Middle frontal gyrus (tissue), 1 donor: ENCODE results near the gene CDC7.

Experiments
- DNase-seq: peaks from one replicate; pipeline ENCODE4 v3.0.0-alpha.2; 2015; ENCODE audit warnings: low spot score; ENCODE audit errors: extremely low spot score

Gene CDC7

DNA sequence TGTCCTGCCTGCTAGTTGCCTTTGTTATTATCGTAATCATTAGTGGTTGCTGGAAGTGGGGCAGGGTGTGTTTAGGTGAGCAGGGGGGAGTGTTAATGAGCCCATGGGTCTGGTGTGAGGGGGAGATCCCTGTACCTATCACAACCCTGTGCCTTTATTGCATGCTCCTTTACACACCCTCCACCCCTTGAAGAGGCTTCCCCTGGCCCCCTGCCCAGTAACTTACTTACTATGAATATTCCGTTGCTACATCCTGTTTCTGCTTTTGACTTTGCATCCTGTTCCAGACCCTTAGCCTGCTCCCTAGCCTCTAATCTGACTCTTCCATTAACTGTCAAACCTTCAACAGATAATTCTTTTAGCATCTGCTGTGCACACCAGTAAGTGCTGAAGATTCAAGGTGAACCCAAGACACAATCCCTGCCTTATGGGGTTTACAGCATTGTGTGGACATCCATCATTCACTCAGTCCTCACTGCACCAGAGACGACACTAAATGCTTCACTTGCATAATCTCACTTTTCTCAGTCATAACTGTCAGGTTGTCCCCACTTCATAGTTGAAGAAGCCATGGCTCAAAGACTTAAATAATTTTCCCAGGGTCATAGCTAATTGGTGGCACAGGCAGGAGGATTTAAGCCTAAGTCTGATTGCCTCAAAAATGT, 47.9 kb downstream of the CDC7 start:
- no peak for DNase-seq

DNA sequence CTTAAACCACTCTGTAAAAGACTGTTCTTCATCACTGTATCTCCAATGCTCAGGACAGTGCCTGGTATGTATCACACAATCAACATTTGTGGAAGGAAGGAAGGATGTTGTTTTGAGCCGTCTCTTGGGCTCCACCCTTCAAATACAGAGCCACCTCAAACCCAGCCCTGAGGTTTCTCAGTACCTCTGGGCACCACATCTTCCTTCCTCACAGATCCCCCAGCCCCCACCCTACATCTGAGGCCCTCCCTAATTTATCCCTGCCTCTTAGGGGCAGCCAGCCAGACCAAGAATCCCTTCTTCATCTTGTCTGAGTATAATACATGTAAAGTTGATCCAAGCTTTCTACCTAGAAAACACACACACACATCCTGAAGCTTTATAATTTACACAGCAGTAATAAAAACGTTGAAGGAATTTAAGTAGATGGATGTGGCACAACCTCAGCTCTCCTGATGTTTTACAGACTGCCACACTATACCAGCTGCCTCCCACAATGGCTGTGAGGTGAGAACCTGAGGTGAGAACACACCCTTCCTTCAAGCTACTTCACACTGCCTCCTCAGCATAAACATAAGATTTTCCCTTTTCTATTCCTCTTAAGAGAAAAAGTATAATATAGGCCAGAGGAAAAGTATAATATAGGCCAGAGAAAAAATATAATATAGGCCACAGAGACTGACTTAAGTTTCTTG, 48.5 kb downstream of the CDC7 start:
- no peak for DNase-seq

DNA sequence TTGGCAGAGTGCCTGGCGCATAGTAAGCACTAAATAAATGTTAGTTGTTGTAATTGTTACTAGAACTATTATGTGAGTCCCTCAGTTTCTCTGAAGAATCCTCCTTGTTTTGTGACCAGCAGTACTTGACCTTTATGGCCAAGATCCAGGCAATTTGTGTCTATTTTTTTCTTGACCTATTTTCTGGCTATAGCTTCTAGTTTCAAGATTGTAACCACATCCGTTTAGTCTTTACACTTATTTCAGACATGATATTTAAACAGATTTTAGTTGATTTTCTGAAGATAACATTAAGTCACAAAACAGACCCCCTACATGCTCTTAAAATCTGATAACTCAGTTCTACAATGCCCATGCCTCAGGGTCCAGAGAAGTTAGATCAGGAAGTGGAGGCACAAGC, 50.3 kb downstream of the CDC7 start:
- no peak for DNase-seq

GRCh38 chr1:91552091-91552490, 51.4 kb downstream of the CDC7 start:
- no peak for DNase-seq

- DNase-seq: no peak
These were observed 51.9 kb downstream of the CDC7 start for GRCh38 chr1:91552596-91552995.

GRCh38 chr1:91553177-91553591, 52.5 kb downstream of the CDC7 start:
- DNase-seq: no peak

GRCh38 chr1:91555074-91555730, 54.6 kb downstream of the CDC7 start:
- DNase-seq: no peak

DNA sequence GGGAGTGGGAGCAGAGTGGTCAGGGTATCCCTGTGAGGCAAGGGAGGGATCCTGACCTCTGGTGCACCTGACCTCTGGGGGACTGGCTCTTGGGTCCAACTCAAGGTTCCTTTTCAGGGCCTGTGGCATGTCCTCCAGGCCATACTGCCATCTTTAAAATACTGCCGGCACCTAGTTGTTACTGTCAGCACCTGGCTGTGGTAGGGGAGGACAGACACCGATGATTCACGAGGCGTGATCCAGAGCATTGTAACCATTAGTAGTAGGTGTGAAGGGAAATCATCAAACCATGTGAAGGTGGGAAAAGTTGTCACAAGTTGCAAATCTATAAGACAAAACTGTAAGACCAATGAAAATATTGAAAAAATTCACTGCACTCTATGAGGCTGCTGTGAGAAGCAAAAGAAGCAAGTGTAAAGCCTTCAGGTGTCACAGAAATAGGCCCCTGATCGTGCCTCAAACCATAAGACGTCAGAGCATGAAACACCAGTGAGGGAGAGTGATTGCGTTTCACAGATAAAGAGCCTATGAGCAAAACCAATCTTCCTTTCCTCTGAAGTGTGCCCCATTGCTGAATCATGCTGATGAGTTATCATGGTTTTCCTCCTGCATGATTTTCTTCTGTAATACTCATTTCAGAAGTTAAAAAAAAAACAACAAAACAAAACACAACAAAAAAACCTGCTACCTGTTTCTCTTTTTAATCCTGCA, 55.3 kb downstream of the CDC7 start:
- DNase-seq: no peak

DNA sequence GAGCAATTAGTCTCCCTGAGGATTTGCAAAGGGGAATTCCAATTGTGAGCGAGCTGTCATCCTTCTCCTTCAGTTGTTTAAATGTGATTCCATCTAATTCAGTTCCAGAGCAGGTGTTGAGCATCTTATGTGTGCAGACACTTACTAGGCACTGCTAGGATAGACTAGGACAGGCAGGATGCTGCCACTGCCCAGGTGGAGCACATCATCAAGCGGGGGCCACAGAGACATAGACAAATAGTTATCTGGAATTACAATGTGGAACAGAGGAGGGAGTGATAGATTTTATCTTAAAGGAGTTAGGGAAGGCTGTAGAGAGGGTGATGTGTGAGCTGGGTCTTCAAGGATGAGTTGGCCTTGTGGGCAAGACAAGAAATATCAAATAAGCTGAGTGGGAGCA, 55.9 kb downstream of the CDC7 start:
- DNase-seq: no peak

DNA sequence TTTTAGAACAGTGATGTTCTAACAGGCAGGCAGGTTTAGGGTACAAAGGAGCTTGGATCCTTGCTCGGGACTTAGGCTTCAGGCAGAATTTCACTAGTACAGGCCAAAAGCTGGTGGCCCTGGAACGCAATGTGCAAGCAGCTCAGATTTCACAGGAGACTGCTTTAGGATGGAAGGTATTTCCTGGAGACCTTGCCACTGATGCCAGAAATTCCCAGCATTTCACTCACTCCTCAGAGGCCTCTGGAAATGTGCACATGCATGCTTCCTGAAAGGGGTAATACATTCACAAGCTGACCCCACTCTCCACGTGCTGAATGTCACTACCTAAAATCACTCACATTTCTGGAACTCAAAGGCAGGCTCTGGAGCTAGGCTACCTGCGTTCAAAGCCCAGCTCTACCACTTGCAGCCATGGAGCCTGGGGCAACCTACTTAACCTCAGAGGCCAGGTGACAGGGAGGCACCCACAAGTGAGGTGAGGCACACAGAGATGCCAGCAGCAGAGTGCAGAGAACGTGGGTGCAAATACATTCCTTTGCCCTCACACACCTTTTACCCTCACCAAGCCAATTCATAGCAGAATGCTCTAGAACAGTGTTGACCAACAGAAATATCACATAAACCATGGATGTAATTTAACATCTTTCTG, 56.5 kb downstream of the CDC7 start:
- DNase-seq: no peak

GRCh38 chr1:91557826-91558225, 57.2 kb downstream of the CDC7 start:
- no peak for DNase-seq

DNA sequence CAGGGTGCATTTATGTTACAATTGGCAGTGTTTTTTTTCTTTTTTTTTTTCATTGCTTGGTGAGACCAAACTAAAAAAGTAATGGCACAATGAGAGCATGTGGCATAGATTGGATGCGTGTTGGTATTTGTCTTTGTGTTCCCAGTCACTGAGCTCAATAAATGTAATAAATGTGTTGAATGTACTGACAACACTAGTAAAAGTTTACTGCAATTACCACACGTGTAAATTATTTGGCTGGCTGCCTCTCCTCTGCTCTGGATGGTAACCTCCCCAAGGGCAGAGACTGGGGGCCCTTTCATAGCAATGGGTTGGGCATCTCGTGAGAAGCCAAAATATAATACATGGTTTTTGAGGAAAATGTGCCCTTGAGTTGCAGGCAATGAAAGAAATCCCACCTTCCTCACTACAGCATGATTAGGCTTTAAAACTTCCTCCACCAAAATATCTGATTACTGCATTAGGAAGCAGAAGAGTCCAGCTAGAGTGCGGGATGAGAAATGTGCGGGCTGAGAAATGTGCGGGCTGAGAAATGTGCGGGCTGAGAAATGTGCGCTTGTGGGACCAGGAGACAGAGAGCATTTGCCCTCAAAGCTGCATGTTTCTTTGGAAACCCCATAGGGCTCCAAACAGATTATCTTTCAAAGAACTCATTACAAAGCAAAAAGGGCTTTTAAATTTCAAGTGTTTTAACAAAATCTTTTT, 58.5 kb downstream of the CDC7 start:
- DNase-seq: no peak

- DNase-seq: no peak
These were observed 59.4 kb downstream of the CDC7 start for GRCh38 chr1:91559838-91560565.

DNA sequence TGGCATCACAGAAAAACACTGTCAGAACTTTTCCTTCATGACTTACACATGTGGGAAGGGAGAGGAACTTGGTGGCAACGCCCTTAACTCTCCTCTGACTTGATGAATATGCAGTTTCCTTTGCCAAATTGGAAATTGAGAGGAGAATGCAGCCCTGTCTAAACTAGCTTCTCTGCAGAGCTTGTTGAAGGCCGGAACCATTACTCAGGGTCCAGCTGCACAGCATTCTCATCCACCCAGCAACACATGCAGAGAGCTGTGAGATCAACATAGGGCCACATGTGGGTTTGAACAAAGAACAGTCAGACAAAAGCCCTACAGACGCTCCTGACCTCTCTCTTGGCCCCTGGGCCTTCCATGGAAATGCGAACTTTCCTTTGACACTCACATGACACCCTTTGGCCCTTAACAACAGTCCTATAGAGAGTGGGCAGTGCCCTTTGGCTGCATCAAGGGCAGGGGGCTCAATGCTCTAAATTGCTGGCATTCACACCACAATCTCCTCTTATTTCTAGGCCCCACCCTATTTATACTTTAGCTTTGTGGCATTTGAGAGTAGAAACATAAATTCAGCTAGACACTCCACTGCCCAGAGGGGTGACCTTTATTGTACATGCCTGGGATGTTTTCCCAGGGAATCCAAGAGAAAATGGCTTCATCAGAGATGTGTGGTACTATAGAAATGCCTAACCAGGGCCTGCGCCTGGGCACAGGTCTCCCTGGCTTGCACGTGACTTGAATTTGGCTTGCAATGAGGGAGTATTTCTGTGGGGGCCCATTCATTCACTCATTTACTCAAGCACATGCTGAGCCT, 64.4 kb downstream of the CDC7 start:
- no peak for DNase-seq

DNA sequence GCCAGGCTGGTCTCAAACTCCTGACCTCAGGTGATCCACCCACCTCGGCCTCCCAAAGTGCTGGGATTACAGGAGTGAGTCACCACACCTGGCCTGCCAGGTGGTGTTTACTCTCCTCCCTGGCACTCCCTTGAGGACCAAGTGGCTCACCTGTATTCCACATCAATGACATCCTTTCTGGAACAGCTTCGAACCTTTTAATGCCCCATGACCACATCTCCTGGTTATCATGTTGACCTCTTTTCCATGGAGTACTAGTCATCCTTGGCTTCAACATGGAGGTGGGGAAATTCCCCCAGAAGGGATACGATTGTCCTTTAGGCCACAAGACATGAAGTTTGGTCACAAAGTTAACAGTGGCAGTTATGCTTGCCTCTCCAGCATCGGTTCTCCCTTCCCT, 66.9 kb downstream of the CDC7 start:
- no peak for DNase-seq

DNA sequence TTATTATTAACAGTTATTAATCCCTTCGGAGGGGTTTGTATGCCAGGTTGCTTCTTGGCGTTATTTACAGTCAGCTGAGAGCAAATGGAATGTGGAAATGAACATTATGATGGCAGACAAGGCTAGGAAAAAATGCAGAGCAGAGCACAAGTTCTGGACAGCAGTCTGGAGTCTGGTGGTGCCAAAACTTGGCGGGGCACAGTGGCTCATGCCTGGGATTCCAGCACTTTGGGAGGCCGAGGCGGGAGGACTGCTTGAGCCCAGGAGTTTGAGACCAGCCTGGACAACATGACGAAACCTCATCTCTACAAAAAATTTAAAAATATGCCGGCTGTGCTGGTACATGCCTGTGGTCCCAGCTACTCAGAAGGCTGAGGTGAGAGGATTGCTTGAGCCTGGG, 67.6 kb downstream of the CDC7 start:
- DNase-seq: no peak

DNA sequence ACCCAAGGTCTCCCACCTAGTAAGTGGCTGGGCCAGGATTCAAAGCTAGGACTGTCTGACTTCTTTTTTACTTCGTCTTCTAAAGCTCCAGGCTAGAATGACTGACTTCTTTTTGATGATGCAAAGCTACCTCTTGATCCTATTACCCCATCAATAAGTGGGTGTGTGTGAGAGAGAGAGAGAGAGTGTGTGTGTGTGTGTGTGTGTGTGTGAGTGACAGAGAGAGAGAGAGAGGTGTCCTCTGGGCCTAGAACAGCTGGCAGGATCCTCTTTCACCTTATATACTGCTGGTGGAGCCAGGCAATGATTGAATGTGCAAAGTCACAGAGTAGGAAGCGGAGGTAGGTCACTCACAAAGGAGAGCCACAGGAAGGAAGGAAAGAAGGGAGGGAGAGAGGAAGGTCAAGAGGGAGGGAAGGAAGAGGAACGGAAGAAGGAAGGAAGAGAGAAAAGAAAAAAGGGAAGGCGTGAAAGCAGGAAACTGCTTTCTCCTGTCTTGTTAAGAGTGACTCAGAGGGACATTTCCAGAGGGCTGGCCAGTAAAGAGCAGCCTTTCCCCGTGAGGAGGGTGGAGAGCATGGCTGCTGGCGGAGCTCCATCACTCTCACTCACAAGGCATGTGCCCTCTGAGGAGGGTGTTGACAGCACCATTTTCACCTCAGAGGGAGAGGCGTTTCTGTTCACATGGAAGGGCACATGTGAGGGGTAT, 68.9 kb downstream of the CDC7 start:
- DNase-seq: no peak

DNA sequence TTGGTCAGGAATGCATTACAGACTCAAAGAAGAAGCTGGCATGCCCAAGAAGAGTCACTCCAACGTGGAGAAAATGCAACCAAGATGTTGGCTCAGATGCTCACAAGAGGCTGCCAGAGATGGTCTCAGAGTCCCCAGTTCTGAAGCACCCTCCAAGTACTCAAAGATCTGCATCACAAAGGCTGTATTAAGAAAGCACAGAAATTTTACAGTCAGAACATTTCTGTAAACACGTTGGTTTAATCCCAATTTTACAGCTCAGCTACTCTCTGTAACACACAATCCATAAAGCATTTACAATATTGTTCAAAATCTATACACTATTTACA, 69.4 kb downstream of the CDC7 start:
- no peak for DNase-seq

- no peak for DNase-seq
These were observed 71.4 kb downstream of the CDC7 start for GRCh38 chr1:91572044-91572443.
